NCI-H82 (cell line): Measurements from ENCODE around the gene SLC9A2.

Experiments used
- DNase-seq: peaks from one replicate; lab custom pipeline; 2025; lab: John Stamatoyannopoulos, UW

SLC9A2 gene

GRCh38 chr2:102726128-102727087 lies 107.1 kb downstream of the SLC9A2 start:
- no peak for DNase-seq

GRCh38 chr2:102735416-102736109 lies 116.2 kb downstream of the SLC9A2 start:
- peak; percentile 48 for DNase-seq

GRCh38 chr2:102736110-102736409 lies 116.7 kb downstream of the SLC9A2 start:
- DNase-seq: peak; percentile 55

- peak; percentile 85 for DNase-seq
Measured at GRCh38 chr2:102736410-102737409, 117.4 kb downstream of the SLC9A2 start.

GRCh38 chr2:102737431-102737830 lies 118.1 kb downstream of the SLC9A2 start:
- no peak for DNase-seq

- no peak for DNase-seq
Measured at GRCh38 chr2:102743259-102743658, 123.9 kb downstream of the SLC9A2 start.

- DNase-seq: no peak
Measured at GRCh38 chr2:102748107-102748506, 128.8 kb downstream of the SLC9A2 start.

- DNase-seq: no peak
Measured at GRCh38 chr2:102749938-102750337, 130.6 kb downstream of the SLC9A2 start.

GRCh38 chr2:102753563-102754159 lies 134.3 kb downstream of the SLC9A2 start:
- DNase-seq: peak; percentile 76

- DNase-seq: no peak
Measured at GRCh38 chr2:102754456-102755145, 135.2 kb downstream of the SLC9A2 start.

- DNase-seq: no peak
Measured at GRCh38 chr2:102755284-102755683, 135.9 kb downstream of the SLC9A2 start.

- DNase-seq: no peak
Measured at GRCh38 chr2:102758439-102758838, 139.1 kb downstream of the SLC9A2 start.
